ENCODE measurements around the gene IGFN1. TPM values are rescaled to one million over a fixed set of nuclear protein-coding genes. Genes with fewer than 3 reads are reported as not detected.

Gene IGFN1
- total and polyA plus RNA-seq, 9 donors, result 0.05 to 1.6 (median 0.51) TPM; not detected in 2

DNA sequence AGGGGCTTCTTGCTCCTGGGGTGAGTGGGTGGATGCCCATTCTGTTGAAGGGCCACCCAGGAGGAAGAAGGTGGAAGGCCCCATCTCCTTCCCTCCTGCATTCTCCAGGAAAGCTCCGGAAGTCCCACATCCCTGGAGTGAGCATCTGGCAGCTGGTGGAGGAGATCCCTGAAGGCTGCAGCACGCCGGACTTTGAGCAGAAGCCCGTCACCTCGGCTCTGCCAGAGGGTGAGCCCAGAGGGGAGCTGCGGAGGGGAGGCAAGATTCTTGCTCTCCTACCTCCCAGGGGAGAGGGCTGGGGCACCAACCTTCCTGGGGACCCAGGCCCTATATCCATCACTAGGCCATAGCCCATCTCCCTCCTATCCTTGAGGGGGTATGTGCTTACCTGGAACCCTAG, 3.4 kb downstream of the IGFN1 start:
- no peaks in the 10 kb centered on the region for H3K27me3 ChIP-seq
- TF ChIP-seq POLR2A (IDR thresholded peaks at IDR 0.05), result no peak
- TF ChIP-seq, protein P1, sequence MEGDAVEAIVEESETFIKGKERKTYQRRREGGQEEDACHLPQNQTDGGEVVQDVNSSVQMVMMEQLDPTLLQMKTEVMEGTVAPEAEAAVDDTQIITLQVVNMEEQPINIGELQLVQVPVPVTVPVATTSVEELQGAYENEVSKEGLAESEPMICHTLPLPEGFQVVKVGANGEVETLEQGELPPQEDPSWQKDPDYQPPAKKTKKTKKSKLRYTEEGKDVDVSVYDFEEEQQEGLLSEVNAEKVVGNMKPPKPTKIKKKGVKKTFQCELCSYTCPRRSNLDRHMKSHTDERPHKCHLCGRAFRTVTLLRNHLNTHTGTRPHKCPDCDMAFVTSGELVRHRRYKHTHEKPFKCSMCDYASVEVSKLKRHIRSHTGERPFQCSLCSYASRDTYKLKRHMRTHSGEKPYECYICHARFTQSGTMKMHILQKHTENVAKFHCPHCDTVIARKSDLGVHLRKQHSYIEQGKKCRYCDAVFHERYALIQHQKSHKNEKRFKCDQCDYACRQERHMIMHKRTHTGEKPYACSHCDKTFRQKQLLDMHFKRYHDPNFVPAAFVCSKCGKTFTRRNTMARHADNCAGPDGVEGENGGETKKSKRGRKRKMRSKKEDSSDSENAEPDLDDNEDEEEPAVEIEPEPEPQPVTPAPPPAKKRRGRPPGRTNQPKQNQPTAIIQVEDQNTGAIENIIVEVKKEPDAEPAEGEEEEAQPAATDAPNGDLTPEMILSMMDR (IDR thresholded peaks at IDR 0.05), result no peak
- no peak for TF ChIP-seq EP300 (IDR thresholded peaks at IDR 0.05)
- 65 to 85% (median 73%) methylated on average over 6 of the region's 6 CpGs for WGBS, 3 donors
- H3K4me1 ChIP-seq (ENCODE audit: insufficient read depth), result peaks cover 4% of the 10 kb centered on the region
- intact Hi-C loops (cut with DNase I), result no loop called here
- no peak overlapping the region for H3K27ac ChIP-seq
- no peak for DNase-seq
- no peaks in the 10 kb centered on the region for H3K9me3 ChIP-seq
- H3K36me3 ChIP-seq, result no peaks in the 10 kb centered on the region
- H3K4me3 ChIP-seq, result no peak overlapping the region

DNA sequence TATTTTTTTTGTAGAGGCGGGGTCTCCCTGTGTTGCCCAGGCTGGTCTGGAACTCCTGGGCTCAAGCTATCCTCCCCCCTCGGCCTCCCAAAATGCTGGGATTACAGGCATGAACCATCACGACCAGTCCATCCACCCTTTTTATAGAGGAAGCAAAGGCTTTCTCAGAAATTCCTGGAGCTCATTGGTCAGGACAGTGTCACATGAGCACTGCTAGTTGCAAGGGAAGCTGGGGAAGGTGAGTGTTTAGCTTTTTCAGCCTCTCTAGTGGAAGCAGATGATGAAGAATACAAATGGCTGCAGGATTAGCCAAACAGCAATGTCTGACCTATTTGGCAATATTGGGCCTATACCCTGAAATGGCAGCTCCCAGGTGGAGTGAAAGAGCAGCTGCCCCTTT, 8.0 kb downstream of the IGFN1 start:
- Histone ChIP-seq H3K27me3 (no peaks in the 10 kb centered on the region), H3K27ac (no peak overlapping the region), H3K4me3 (no peak overlapping the region), H3K9me3 (no peaks in the 10 kb centered on the region), H3K36me3 (no peaks in the 10 kb centered on the region), H3K4me1 (ENCODE audit: insufficient read depth) (no peaks in the 10 kb centered on the region)
- TF ChIP-seq, protein P1 (IDR thresholded peaks at IDR 0.05), result no peak
- TF ChIP-seq POLR2A (IDR thresholded peaks at IDR 0.05) (no peak), EP300 (IDR thresholded peaks at IDR 0.05) (no peak)
- no peak for DNase-seq
- intact Hi-C loops (cut with DNase I), result no loop called here
- 89 to 94% (median 92%) methylated on average over 3 of the region's 3 CpGs for WGBS, 3 donors

DNA sequence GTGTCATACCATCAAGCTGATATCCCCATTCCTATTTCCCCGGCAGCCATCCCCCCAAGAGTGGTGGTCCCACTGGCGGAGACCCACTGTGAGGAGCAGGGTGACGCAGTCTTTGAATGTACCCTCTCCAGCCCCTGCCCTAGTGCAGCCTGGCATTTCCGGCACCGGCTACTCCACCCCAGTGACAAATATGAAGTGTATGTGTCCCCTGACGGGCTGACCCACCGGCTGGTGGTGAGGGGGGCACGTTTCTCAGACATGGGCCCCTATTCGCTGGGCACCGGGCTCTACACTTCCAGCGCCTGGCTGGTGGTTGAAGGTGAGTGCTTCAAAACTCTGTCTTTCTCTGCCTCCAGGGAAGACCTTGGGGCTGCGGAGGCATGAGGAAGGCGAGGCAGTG, 14.4 kb downstream of the IGFN1 start:
- intact Hi-C loops (cut with DNase I), result no loop called here
- H3K27me3 ChIP-seq, result no peaks in the 10 kb centered on the region
- WGBS, 3 donors, result 89 to 94% (median 94%) methylated on average over 13 of the region's 13 CpGs
- peak in 1 of 5 donors; percentile 13 for DNase-seq
- H3K4me1 ChIP-seq (ENCODE audit: insufficient read depth), result no peaks in the 10 kb centered on the region
- H3K36me3 ChIP-seq, result no peaks in the 10 kb centered on the region
- TF ChIP-seq, protein P1 (IDR thresholded peaks at IDR 0.05), result no peak
- no peak for TF ChIP-seq EP300 (IDR thresholded peaks at IDR 0.05)
- no peak for TF ChIP-seq POLR2A (IDR thresholded peaks at IDR 0.05)
- no peak overlapping the region for H3K4me3 ChIP-seq
- no peaks in the 10 kb centered on the region for H3K9me3 ChIP-seq
- H3K27ac ChIP-seq, result no peak overlapping the region

DNA sequence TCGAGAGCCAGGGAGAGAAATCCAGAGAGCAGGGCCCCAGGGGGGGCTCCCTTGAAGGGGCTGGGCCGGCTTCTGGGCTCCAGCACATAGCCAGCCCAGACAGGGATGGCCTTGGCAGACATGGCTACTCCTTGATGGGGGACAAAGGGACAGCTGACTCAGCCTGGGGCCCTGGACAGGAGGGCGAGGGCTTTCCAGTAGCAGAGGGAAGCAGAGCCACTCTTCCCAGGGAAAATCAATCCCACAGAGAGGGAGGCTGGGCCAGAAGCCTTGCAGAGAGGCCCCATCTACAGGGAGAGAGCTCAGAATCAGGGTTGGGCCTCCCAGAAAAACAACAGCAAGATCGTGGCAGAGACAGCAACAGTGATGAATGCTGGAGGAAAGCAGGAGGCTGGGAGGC, 15.6 kb downstream of the IGFN1 start:
- Histone ChIP-seq H3K9me3 (no peaks in the 10 kb centered on the region), H3K27ac (no peak overlapping the region), H3K27me3 (no peaks in the 10 kb centered on the region), H3K36me3 (no peaks in the 10 kb centered on the region), H3K4me3 (no peak overlapping the region), H3K4me1 (ENCODE audit: insufficient read depth) (no peaks in the 10 kb centered on the region)
- 42 to 61% (median 57%) methylated on average over 4 of the region's 4 CpGs for WGBS, 3 donors
- peak in 1 of 5 donors; percentile 11 for DNase-seq
- TF ChIP-seq, protein P1 (IDR thresholded peaks at IDR 0.05), result no peak
- no peak for TF ChIP-seq EP300 (IDR thresholded peaks at IDR 0.05)
- intact Hi-C loops (cut with DNase I), result no loop called here
